RWPE1 (cell line): Measurements from ENCODE around the gene FFAR3.

Source experiments
- CTCF ChIA-PET: fragments of 350-600 bp; sonication (Branson Sonifier 250); formaldehyde crosslinking; extraction: SDS; loops from one replicate; lab custom pipeline; 2021; lab: Yijun Ruan, JAX
- POLR2A ChIA-PET: fragments of 400-600 bp; formaldehyde crosslinking; extraction: SDS; loops from one replicate; lab custom pipeline; 2020; ENCODE audit warnings: antibody characterized with exemption; ENCODE audit not compliant: low non-redundant PET; lab: Yijun Ruan, JAX
- DNase-seq: peaks from one replicate; pipeline ENCODE4 v3.0.0; 2012; ENCODE audit warnings: low spot score
- H3K27ac ChIP-seq: fragments of 450-650 bp; 2 replicates; pipeline ENCODE4 v1.5.1; 2017
- TF ChIP-seq, protein P1 (sequence below): fragments of 450-650 bp; conservative IDR thresholded peaks from 2 replicates; pipeline ENCODE4 v1.5.1; 2017; ENCODE audit warnings: low read depth, mild to moderate bottlenecking

Gene FFAR3

DNA sequence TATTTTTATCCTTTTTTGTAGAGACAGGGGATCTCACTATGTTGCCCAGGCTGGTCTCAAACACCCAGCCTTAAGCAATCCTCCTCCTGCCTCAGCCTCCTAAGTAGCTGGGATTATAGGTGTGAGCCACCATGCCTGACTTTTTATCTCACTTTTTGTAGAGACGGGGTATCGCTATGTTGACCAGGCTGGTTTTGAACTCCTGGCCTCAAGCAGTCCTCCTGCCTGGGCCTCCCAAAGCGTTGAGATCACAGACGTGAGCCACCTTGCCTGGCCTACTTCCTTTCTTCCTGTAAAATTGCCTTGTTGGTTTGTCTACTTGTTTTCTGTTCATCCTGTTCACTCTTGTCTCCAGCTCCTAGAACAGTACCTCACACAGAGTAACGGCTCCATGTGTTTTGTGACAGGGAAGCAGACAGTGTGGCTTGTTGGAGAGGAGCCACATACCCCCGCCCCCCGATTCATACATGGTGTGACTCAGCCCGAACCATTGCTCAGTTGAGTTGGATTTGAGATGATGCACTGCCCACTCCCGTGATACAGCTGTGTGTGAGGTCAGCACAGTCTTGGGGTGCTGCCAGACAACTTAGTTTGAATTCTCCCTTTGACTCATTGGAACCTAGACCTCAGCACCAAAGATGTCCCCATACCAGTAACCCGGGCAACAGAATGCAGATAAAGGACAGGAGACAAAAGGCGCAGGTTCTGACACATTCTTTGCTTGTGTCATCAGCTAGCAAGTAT, 46.8 kb downstream of the FFAR3 start:
- ChIA-PET POLR2A (no interaction called here), CTCF (interaction anchor here (0.5 to 0.7 kb wide), 2 partner anchors 54 to 95 kb away, joined by 3 to 6 read pairs; no protein-coding TSS in a partner anchor)
- H3K27ac ChIP-seq: peak overlapping the region; percentile 83
- TF ChIP-seq, protein P1, sequence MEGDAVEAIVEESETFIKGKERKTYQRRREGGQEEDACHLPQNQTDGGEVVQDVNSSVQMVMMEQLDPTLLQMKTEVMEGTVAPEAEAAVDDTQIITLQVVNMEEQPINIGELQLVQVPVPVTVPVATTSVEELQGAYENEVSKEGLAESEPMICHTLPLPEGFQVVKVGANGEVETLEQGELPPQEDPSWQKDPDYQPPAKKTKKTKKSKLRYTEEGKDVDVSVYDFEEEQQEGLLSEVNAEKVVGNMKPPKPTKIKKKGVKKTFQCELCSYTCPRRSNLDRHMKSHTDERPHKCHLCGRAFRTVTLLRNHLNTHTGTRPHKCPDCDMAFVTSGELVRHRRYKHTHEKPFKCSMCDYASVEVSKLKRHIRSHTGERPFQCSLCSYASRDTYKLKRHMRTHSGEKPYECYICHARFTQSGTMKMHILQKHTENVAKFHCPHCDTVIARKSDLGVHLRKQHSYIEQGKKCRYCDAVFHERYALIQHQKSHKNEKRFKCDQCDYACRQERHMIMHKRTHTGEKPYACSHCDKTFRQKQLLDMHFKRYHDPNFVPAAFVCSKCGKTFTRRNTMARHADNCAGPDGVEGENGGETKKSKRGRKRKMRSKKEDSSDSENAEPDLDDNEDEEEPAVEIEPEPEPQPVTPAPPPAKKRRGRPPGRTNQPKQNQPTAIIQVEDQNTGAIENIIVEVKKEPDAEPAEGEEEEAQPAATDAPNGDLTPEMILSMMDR: no peak
- DNase-seq: peak; percentile 90

DNA sequence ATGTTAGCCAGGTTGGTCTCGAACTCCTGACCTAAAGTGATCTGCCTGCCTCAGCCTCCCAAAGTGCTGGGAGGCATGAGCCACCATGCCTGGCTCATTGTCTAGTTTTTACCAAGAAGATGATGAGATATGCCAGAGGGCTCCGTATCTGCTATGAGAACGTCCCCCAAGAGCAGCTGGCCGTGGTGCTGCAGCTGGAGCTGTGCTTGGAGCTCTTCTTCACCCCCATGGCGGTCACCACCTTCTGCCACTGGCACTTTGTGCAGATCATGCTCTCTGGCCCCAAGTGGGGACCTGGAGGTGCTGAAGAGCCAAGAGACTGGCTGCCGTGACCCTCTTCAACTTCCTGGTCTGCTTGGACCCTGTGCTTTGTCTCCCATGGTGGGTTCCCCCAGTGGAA, 49.4 kb downstream of the FFAR3 start:
- DNase-seq: no peak
- no peak overlapping the region for H3K27ac ChIP-seq
- ChIA-PET POLR2A (no interaction called here), CTCF (no interaction called here)
- TF ChIP-seq, protein P1: no peak

DNA sequence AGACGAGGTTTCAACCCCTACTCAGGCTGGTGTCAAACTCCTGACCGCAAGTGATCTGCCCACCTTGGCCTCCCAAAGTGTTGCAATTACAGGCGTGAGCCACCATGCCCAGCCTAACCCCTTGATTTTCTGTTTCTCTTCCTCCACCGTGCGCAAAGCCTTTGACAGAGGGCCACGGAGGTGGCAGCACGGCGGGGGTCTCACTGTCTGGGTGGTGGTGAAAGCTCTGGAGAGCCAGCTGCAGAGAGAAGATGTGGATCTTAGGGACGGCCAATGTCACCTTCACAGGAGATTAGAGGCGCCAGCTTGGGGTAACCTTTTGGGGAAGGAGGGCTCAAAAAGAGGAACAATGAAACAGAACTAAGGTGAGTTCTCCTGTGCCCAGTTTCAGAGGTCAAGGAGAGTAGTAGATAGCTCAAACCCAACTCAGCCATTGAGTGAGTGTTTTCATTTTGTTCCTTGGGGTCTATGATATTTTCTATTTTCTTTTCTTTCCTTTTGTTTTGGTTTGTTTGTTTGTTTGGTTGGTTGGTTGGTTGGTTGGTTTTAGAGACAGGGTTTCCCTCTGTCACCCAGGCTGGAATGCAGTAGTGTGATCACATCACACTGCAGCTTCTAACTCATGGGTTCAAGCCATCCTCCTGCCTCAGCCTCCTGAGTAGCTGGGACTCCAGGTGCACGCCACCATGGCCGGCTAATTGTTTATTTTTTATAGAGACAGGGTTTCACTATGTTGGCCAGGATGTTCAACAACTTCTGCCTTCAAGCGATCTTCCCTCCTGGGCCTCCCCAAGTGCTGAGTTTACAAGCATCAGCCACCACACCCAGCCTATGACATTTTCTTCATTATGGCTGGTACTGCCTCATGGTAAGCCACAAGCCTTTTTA, 50.3 kb downstream of the FFAR3 start:
- POLR2A ChIA-PET: no interaction called here
- CTCF ChIA-PET: no interaction called here
- DNase-seq: no peak

DNA sequence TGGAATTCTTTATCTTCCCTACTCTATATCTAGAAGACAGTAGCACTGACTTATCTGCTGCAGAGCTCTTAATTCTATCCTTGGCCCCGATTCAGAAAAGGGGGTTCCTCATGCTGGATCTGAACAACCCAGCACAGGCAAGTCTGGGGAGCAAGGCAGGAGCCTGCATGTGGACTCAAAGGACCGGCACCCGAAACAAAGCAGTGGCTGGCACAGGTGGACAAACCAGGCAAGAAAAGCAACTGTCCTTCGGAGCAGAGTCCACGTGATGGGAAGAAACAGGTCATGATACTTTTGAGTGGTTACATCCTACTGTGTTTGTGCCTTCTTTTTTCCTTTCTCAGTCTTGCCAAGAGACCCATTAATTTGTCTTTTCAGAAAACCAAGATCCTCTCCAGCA, 50.9 kb downstream of the FFAR3 start:
- DNase-seq: no peak
- ChIA-PET CTCF (no interaction called here), POLR2A (no interaction called here)
- TF ChIP-seq, protein P1: no peak
- no peak overlapping the region for H3K27ac ChIP-seq

More for the DNA sequence above, 50.3 kb downstream of the FFAR3 start:
- TF ChIP-seq, protein P1: no peak
- no peak overlapping the region for H3K27ac ChIP-seq
